HEK293 (cell line): ENCODE results near the gene ATP1A3.

Source experiments
- CTCF ChIA-PET: fragments of 350-600 bp; formaldehyde crosslinking; extraction: SDS; loops from one replicate; lab custom pipeline; 2021; ENCODE audit warnings: antibody characterized with exemption; lab: Yijun Ruan, JAX
- POLR2A ChIA-PET: fragments of 300-600 bp; formaldehyde crosslinking; extraction: SDS; loops from one replicate; lab custom pipeline; 2020; ENCODE audit warnings: antibody characterized with exemption, inconsistent platforms; lab: Yijun Ruan, JAX
- H3K27ac ChIP-seq: fragments of 200-500 bp; sonication (Bioruptor generic); 2 replicates; pipeline ENCODE4 v1.5.1; 2014; ENCODE audit warnings: low read depth, low read length, control low read depth, inconsistent platforms; ENCODE audit errors: extremely low read depth
- H3K36me3 ChIP-seq, 2 experiments: fragments of 200-500 bp in 1 of 2; sonication (Bioruptor generic) in 1 of 2; 1 replicate in 1 of 2; 2 replicates in 1 of 2; pipeline ENCODE4 v1.5.1; 2014 to 2017; ENCODE audit warnings: inconsistent platforms in 2 of 2, low read length in 2 of 2; ENCODE audit not compliant: control insufficient read depth in 2 of 2, insufficient read depth in 1 of 2
- H3K4me1 ChIP-seq: fragments of 200-500 bp; sonication (Bioruptor generic); 2 replicates; pipeline ENCODE4 v1.5.1; 2014; ENCODE audit warnings: mild to moderate bottlenecking, low read length, inconsistent platforms; ENCODE audit not compliant: control insufficient read depth, insufficient read depth
- H3K4me3 ChIP-seq: 2 replicates; pipeline ENCODE4 v1.5.1; 2011; ENCODE audit warnings: low read depth, mild to moderate bottlenecking, control low read depth, low read length, moderate library complexity
- H3K9me3 ChIP-seq: fragments of 200-500 bp; sonication (Bioruptor generic); 2 replicates; pipeline ENCODE4 v1.5.1; 2014; ENCODE audit warnings: low read depth, low read length, inconsistent platforms; ENCODE audit not compliant: control insufficient read depth, insufficient read depth
- AEBP2 ChIP-seq: fragments of 450-650 bp; formaldehyde crosslinking; IDR thresholded peaks from 2 replicates; pipeline ENCODE4 v1.5.1; 2016; ENCODE audit warnings: missing biosample characterization, missing genetic modification characterization, borderline replicate concordance
- GFI1B ChIP-seq: fragments of 450-650 bp; formaldehyde crosslinking; IDR thresholded peaks from 2 replicates; pipeline ENCODE4 v1.5.1; 2016; ENCODE audit warnings: missing biosample characterization, missing genetic modification characterization
- GLI2 ChIP-seq: fragments of 450-650 bp; formaldehyde crosslinking; IDR thresholded peaks from 2 replicates; pipeline ENCODE4; 2017; ENCODE audit warnings: missing biosample characterization, missing genetic modification characterization, low read depth, borderline replicate concordance
- INSM2 ChIP-seq: fragments of 450-650 bp; formaldehyde crosslinking; IDR thresholded peaks from 2 replicates; pipeline ENCODE4 v1.5.1; 2016; ENCODE audit warnings: missing biosample characterization, missing genetic modification characterization
- MYNN ChIP-seq: fragments of 450-650 bp; formaldehyde crosslinking; IDR thresholded peaks from 2 replicates; pipeline ENCODE4 v1.5.1; 2016; ENCODE audit warnings: missing biosample characterization, missing genetic modification characterization, borderline replicate concordance
- PATZ1 ChIP-seq: fragments of 450-650 bp; formaldehyde crosslinking; IDR thresholded peaks from 2 replicates; pipeline ENCODE4 v1.5.1; 2016; ENCODE audit warnings: missing biosample characterization, missing genetic modification characterization
- PRDM10 ChIP-seq: fragments of 450-650 bp; formaldehyde crosslinking; IDR thresholded peaks from 2 replicates; pipeline ENCODE4 v1.5.1; 2016; ENCODE audit warnings: missing biosample characterization, missing genetic modification characterization
- ZBTB48 ChIP-seq: fragments of 450-650 bp; formaldehyde crosslinking; IDR thresholded peaks from 2 replicates; pipeline ENCODE4 v1.5.1; 2016; ENCODE audit warnings: missing biosample characterization, missing genetic modification characterization
- ZNF19 ChIP-seq: fragments of 450-650 bp; formaldehyde crosslinking; IDR thresholded peaks from 2 replicates; pipeline ENCODE4; 2016; ENCODE audit warnings: missing biosample characterization, missing genetic modification characterization, low read depth
- ZNF341 ChIP-seq: fragments of 450-650 bp; formaldehyde crosslinking; IDR thresholded peaks from 2 replicates; pipeline ENCODE4; 2016; ENCODE audit warnings: low read depth, missing biosample characterization, missing genetic modification characterization
- ZNF366 ChIP-seq: fragments of 450-650 bp; formaldehyde crosslinking; conservative IDR thresholded peaks from 2 replicates; pipeline ENCODE4 v1.5.1; 2016; ENCODE audit warnings: missing biosample characterization, missing genetic modification characterization
- ZNF391 ChIP-seq: fragments of 450-650 bp; formaldehyde crosslinking; IDR thresholded peaks from 2 replicates; pipeline ENCODE4 v1.5.1; 2016; ENCODE audit warnings: low read depth, missing biosample characterization, missing genetic modification characterization, borderline replicate concordance
- ZNF394 ChIP-seq: fragments of 450-650 bp; formaldehyde crosslinking; IDR thresholded peaks from 2 replicates; pipeline ENCODE4 v1.5.1; 2016; ENCODE audit warnings: missing biosample characterization, missing genetic modification characterization, mild to moderate bottlenecking, moderate library complexity, borderline replicate concordance
- ZNF416 ChIP-seq: fragments of 450-650 bp; formaldehyde crosslinking; IDR thresholded peaks from 2 replicates; pipeline ENCODE4 v1.5.1; 2016; ENCODE audit warnings: missing biosample characterization, missing genetic modification characterization
- ZNF426 ChIP-seq: fragments of 450-650 bp; formaldehyde crosslinking; IDR thresholded peaks from 2 replicates; pipeline ENCODE4 v1.5.1; 2017; ENCODE audit warnings: missing biosample characterization, missing genetic modification characterization, mild to moderate bottlenecking, inconsistent platforms, moderate library complexity
- ZNF521 ChIP-seq: fragments of 450-650 bp; formaldehyde crosslinking; IDR thresholded peaks from 2 replicates; pipeline ENCODE4 v1.5.1; 2017; ENCODE audit warnings: missing biosample characterization, mild to moderate bottlenecking, missing genetic modification characterization
- ZNF580 ChIP-seq: fragments of 450-650 bp; formaldehyde crosslinking; IDR thresholded peaks from 2 replicates; pipeline ENCODE4 v1.5.1; 2016; ENCODE audit warnings: missing biosample characterization, missing genetic modification characterization
- ZNF639 ChIP-seq: fragments of 450-650 bp; formaldehyde crosslinking; IDR thresholded peaks from 2 replicates; pipeline ENCODE4 v1.5.1; 2016; ENCODE audit warnings: missing biosample characterization, missing genetic modification characterization
- ZNF707 ChIP-seq: fragments of 450-650 bp; formaldehyde crosslinking; IDR thresholded peaks from 2 replicates; pipeline ENCODE4 v1.5.1; 2016; ENCODE audit warnings: missing biosample characterization, missing genetic modification characterization
- ZNF76 ChIP-seq: fragments of 450-650 bp; formaldehyde crosslinking; IDR thresholded peaks from 2 replicates; pipeline ENCODE4; 2016; ENCODE audit warnings: low read depth, missing biosample characterization, missing genetic modification characterization, borderline replicate concordance
- ZNF792 ChIP-seq: fragments of 450-650 bp; formaldehyde crosslinking; IDR thresholded peaks from 2 replicates; pipeline ENCODE4 v1.5.1; 2016; ENCODE audit warnings: missing biosample characterization, missing genetic modification characterization
- ZNF837 ChIP-seq: fragments of 450-650 bp; formaldehyde crosslinking; IDR thresholded peaks from 2 replicates; pipeline ENCODE4 v1.5.1; 2016; ENCODE audit warnings: missing biosample characterization, missing genetic modification characterization
- ZSCAN16 ChIP-seq: fragments of 450-650 bp; formaldehyde crosslinking; IDR thresholded peaks from 2 replicates; pipeline ENCODE4 v1.5.1; 2016; ENCODE audit warnings: missing biosample characterization, missing genetic modification characterization
- ZSCAN23 ChIP-seq: fragments of 450-650 bp; formaldehyde crosslinking; IDR thresholded peaks from 2 replicates; pipeline ENCODE4 v1.5.1; 2016; ENCODE audit warnings: missing biosample characterization, missing genetic modification characterization

ATP1A3 gene

GRCh38 chr19:41934849-41935374, 59.1 kb downstream of the ATP1A3 start (continued):
- TF ChIP-seq ZNF639 (tag by site-specific recombination), result no peak
- TF ChIP-seq ZNF792 (tag by site-specific recombination), result no peak; the same call in 1 of the 2 replicates
- peak; percentile 83 for TF ChIP-seq PATZ1 (tag by site-specific recombination)
- no peak for TF ChIP-seq ZNF426 (tag by site-specific recombination)
- TF ChIP-seq PRDM10 (tag by site-specific recombination), result 0 out of 2 replicates have a peak, but pooled peaks have one; percentile 8
- no peak for TF ChIP-seq ZSCAN23 (tag by site-specific recombination)
- TF ChIP-seq ZBTB48 (tag by site-specific recombination), result peak; percentile 47; the same call in 1 of the 2 replicates
- TF ChIP-seq ZNF76, result no peak
- no peak for TF ChIP-seq MYNN
- TF ChIP-seq ZNF707 (tag by site-specific recombination), result no peak
- TF ChIP-seq GLI2 (tag by site-specific recombination), result no peak

- H3K27ac ChIP-seq, result no peak overlapping the region
- CTCF ChIA-PET, result interaction anchor here (0.6 to 3.5 kb wide), 16 partner anchors 9 to 465 kb away, joined by 3 to 22 read pairs (median 4); no protein-coding TSS in a partner anchor
- no peak overlapping the region for H3K4me3 ChIP-seq
- peaks cover 7% of the 10 kb centered on the region for H3K4me1 ChIP-seq
- POLR2A ChIA-PET, result interaction anchor here (1.2 kb wide), 1 partner anchor 61 kb away, joined by 3 read pairs; no protein-coding TSS in a partner anchor
- H3K36me3 ChIP-seq, result no peaks in the 10 kb centered on the region
- H3K9me3 ChIP-seq, result no peaks in the 10 kb centered on the region
- TF ChIP-seq INSM2 (tag by site-specific recombination) (no peak), ZNF394 (tag by site-specific recombination) (no peak), ZNF341 (tag by site-specific recombination) (no peak), ZNF366 (tag by site-specific recombination) (peak; percentile 27; the same call in 1 of the 2 replicates), ZNF837 (no peak), ZNF19 (tag by site-specific recombination) (no peak), ZNF391 (tag by site-specific recombination) (no peak), ZNF580 (no peak), GFI1B (no peak), AEBP2 (no peak), ZNF521 (tag by site-specific recombination) (no peak), ZNF416 (no peak), ZBTB48 (tag by site-specific recombination) (peak; percentile 48; the same call in 1 of the 2 replicates), ZSCAN16 (tag by site-specific recombination) (no peak)
Measured at GRCh38 chr19:41933693-41934426, 60.2 kb downstream of the ATP1A3 start.
